DND-41 (cell line): ENCODE results near the gene KCNK16.

ENCODE experiments used
- EZH2 ChIP-seq: IDR thresholded peaks from 3 replicates; pipeline ENCODE4 v1.6.1; 2012; ENCODE audit warnings: borderline replicate concordance, low read depth, mild to moderate bottlenecking, moderate library complexity, low read length, inconsistent platforms; ENCODE audit not compliant: severe bottlenecking
- TF ChIP-seq, protein P1 (sequence below): IDR thresholded peaks from 2 replicates; pipeline ENCODE4 v1.5.1; 2012; ENCODE audit warnings: borderline replicate concordance, low read length, moderate library complexity, mild to moderate bottlenecking; ENCODE audit not compliant: poor library complexity, severe bottlenecking; ENCODE audit errors: extremely low read depth

DNA sequence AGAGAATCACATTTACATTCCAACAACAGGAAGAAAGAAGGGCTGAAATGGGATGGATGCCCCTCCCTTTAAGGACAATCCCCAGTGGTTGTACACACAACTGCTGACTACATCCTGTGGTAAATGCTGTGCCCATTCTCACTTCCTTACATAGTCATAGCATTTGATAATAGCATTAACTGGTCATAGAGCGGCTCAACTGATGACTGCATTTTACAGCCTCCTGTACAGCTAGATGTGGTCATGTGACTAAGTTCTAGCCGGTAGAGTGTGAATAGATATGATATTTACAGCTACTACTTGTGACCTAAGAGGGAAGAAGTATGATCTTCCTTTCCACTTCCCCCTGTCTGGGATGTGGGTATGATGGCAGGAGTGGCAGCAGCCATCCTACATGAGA, 33.0 kb downstream of the KCNK16 start:
- TF ChIP-seq, protein P1, sequence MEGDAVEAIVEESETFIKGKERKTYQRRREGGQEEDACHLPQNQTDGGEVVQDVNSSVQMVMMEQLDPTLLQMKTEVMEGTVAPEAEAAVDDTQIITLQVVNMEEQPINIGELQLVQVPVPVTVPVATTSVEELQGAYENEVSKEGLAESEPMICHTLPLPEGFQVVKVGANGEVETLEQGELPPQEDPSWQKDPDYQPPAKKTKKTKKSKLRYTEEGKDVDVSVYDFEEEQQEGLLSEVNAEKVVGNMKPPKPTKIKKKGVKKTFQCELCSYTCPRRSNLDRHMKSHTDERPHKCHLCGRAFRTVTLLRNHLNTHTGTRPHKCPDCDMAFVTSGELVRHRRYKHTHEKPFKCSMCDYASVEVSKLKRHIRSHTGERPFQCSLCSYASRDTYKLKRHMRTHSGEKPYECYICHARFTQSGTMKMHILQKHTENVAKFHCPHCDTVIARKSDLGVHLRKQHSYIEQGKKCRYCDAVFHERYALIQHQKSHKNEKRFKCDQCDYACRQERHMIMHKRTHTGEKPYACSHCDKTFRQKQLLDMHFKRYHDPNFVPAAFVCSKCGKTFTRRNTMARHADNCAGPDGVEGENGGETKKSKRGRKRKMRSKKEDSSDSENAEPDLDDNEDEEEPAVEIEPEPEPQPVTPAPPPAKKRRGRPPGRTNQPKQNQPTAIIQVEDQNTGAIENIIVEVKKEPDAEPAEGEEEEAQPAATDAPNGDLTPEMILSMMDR: no peak
- no peak for TF ChIP-seq EZH2
